GM19324 (cell line): ENCODE data around the gene RAI2.

ENCODE experiments used
- ATAC-seq: cut with Tn5 transposase; IDR thresholded peaks from one replicate; pipeline ENCODE4 v1.9.1; 2021; ENCODE audit warnings: mild to moderate bottlenecking, moderate library complexity; ENCODE audit not compliant: unreplicated experiment, low FRiP score

RAI2 gene

DNA sequence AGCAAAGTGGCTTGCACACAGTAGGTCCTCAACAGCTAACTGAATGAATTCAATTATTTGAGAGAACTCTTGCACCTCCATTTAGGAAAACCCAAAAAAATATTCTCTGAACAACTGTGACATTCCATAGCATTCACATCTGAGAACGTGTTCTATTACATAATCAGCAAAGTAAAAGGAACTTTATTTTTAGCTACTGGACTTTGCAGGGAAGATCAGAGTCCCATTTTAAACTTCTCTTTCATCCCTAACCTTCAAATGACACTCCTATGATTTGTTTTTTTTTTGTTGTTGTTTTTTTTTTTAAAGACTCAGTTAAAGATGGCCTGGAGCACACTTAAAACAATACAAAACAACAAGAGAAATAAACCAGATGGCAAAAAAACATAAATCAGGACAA lies 30.9 kb downstream of the RAI2 start:
- no peak for ATAC-seq

DNA sequence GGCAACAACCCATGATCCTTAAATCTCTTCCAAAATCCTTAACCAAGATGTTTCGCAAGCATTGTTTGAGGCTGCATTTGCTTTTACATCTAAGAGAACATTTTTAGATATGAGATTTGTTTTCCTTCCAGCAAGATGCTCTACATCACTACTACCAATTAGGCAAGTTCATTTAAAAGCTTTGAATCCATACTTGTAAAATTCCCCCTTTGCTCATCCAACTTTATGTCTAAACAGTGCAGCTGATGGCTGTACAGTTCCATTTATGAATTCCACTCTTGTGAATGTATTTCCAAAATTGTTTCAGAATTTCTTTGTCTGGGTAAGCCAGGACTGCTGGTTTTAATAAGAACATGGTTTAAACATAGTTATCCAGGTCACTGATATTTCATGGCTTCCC lies 31.5 kb downstream of the RAI2 start:
- no peak for ATAC-seq

GRCh38 chrX:17828171-17828570 lies 32.9 kb downstream of the RAI2 start:
- no peak for ATAC-seq

DNA sequence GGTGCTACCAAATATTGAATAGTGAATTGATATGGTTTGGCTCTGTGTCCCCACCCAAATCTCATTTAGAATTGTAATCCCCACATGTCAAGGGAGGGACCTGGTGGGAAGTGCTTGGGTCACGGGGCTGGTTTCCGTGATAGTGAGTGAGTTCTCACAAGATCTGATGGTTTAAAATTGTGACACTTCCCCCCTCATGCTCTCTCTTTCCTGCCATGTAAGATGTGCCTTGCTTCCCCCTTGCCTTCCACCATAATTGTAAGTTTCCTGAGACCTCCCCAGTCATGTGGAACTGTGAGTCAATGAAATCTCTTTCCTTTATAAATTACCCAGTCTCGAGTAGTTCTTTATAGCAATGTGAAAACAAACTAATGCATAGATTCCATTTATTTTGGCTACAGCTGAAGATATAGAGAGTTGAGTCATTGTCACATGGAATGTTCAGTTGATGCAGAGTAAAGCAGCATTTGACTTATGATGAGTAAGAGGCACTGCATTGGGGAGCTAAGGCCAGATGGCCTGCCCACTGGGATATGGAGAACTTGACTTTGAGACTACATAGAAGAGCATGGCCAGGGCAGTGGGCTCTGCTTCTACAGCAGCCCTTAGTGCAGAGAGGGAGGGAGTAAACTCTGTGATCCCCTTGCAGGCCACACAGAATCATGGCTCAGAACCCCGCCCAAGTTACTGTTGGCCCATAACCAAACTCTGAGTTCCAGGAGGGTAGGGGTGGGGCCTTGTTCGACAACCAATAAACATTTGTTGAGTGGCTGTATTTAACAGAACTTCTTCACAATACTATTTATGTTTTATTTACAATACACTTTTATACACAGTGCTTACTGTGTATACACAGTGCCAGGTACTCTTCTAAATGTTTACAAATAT lies 34.2 kb downstream of the RAI2 start:
- no peak for ATAC-seq

GRCh38 chrX:17824980-17825379 lies 36.1 kb downstream of the RAI2 start:
- no peak for ATAC-seq

- no peak for ATAC-seq
These were observed 38.7 kb downstream of the RAI2 start for GRCh38 chrX:17822351-17822750.

DNA sequence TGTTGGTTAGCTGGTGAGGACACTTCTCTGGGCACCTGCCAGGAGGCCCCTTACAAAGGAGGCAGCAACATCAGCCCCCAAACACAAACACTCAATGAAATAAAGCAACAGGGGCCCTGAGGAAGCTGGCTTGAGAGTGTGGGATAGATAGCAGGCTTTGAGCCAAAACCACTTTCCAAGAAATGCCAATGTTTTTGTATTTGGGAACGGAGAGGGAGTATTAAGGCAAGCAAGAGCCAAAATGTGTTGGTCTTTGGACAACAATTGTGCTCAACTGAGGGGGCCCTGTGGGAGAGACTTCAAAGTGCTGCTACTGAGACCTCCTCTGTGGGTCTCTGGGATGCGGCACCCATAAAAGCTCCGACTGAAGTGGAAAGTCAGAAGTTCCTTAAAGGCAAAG lies 41.0 kb downstream of the RAI2 start:
- no peak for ATAC-seq

GRCh38 chrX:17818726-17819125 lies 42.4 kb downstream of the RAI2 start:
- no peak for ATAC-seq

DNA sequence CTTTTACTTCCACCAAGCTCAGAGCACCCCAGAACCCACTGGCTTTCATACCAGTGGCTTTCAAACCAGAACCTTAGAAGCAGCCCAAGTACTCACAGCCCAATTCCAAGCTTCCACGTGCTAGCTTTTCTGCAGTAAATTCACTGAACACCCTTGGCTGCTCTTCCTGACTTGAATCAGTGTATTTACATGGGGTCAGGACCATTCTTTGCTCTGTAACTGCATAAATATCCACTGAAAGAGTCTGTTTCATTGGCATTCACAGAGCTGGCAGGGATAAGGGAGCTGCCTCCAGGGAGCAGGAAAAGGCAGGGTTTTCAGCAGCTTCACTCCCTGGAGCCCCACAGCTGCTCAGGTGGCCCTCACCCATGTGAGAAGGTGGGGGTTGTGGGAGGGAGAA lies 43.8 kb downstream of the RAI2 start:
- ATAC-seq = no peak

- no peak for ATAC-seq
These were observed 46.5 kb downstream of the RAI2 start for GRCh38 chrX:17814557-17814956.

DNA sequence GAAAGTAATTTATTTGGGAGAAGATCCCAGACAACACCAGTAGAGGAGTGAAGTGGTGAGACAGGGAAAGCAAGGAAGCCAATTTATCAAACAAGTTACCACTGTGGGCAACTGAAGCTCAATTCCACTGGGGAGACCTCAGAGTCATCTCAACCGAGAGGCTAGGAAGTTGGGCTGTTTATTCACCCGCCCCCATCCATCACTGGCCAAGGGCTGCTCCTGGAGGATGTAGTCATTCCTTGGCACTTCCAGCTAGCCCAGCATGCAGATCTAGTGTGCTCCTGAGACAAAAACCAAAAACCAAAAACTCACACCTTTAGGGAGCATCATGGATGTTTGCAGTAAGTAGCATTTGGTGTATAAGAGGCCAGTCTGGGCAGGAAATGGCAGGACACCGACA lies 47.0 kb downstream of the RAI2 start:
- ATAC-seq = no peak

- ATAC-seq = no peak
These were observed 47.8 kb downstream of the RAI2 start for GRCh38 chrX:17813277-17813676.

GRCh38 chrX:17812763-17813162 lies 48.3 kb downstream of the RAI2 start:
- no peak for ATAC-seq

GRCh38 chrX:17809984-17810383 lies 51.1 kb downstream of the RAI2 start:
- ATAC-seq = no peak

- no peak for ATAC-seq
These were observed 51.8 kb downstream of the RAI2 start for GRCh38 chrX:17809273-17809672.

- ATAC-seq = no peak
These were observed 56.0 kb downstream of the RAI2 start for GRCh38 chrX:17805120-17805519.

DNA sequence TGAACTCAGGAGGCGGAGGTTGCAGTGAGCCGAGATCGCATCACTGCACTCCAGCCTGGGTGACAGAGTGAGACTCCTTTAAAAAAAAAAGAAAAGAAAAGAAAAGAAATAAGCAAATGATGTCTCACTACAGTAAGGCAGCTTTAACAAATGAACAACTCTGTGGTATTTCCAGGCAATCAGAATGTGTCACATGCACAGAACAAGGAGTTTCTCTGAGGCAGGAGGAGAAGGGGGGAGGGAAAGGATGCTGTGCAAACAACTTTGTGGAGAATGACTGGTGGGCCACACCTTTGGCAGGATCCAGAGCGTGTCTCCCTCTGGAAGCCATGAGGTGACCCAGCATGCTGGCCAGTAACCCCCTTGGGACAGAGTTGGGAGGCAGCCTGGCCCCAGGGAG lies 57.6 kb downstream of the RAI2 start:
- no peak for ATAC-seq

- no peak for ATAC-seq
These were observed 58.3 kb downstream of the RAI2 start for GRCh38 chrX:17802756-17803155.

DNA sequence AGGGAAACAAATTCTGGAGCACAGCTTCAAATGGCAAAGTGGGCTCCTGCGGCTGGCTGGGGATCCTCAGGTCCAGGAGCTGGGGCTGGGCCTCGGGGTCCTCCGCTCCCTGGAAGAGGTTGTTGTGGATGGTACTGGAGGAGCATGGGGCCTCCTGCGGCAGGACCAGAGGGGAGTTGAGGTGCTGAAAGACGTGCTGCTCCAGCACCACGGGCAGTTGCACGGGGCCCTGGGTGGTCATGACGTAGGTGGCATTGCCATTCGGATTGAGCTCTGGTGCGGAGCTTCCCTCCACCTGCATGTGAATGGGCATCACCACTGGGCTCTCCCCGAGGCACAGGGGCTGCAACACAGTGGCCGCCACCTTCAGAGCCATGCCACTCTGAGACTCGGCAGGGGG lies 59.7 kb downstream of the RAI2 start:
- ATAC-seq = no peak

GRCh38 chrX:17798921-17799320 lies 62.2 kb downstream of the RAI2 start:
- ATAC-seq = no peak

GRCh38 chrX:17792826-17793225 lies 68.3 kb downstream of the RAI2 start:
- ATAC-seq = no peak

GRCh38 chrX:17788956-17789562 lies 72.0 kb downstream of the RAI2 start:
- ATAC-seq = no peak
